Ascending aorta (tissue), 2 donors: ENCODE data around the gene MAPRE3. TPM values are rescaled to one million over a fixed set of nuclear protein-coding genes. Genes with fewer than 3 reads are reported as not detected.

Experiments
- DNase-seq, 2 donors: peaks; one replicate each; pipeline ENCODE4 v3.0.0-alpha.2; 2019; ENCODE audit warnings: low spot score in 2 of 2
- H3K27ac ChIP-seq, 2 donors: fragments of 200-600 bp; sonication (generic); one replicate each; pipeline ENCODE4 v1.5.1; 2016 to 2017; ENCODE audit warnings: mild to moderate bottlenecking in 1 of 2
- H3K27me3 ChIP-seq: fragments of 200-600 bp; sonication (generic); one replicate; pipeline ENCODE4 v1.5.1; 2017
- H3K36me3 ChIP-seq, 2 donors: fragments of 200-600 bp; sonication (generic); one replicate each; pipeline ENCODE4 v1.5.1; 2016
- H3K4me1 ChIP-seq, 2 donors: fragments of 200-600 bp; sonication (generic); one replicate each; pipeline ENCODE4 v1.5.1; 2016 to 2017; ENCODE audit warnings: mild to moderate bottlenecking in 1 of 2
- H3K4me3 ChIP-seq, 2 donors: fragments of 200-600 bp; sonication (generic); one replicate each; pipeline ENCODE4 v1.5.1; 2016 to 2017; ENCODE audit warnings: mild to moderate bottlenecking in 1 of 2
- H3K9me3 ChIP-seq, 2 donors: fragments of 200-600 bp; sonication (generic); one replicate each; pipeline ENCODE4 v1.5.1; 2016
- CTCF ChIP-seq, 3 experiments: fragments of 200-600 bp in 2 of 3; fragments of 450-650 bp in 1 of 3; sonication (generic) in 2 of 3; IDR thresholded peaks; one replicate each; pipeline ENCODE4 v1.5.1; 2016 to 2019; ENCODE audit warnings: antibody characterized with exemption in 3 of 3, mild to moderate bottlenecking in 1 of 3, moderate library complexity in 1 of 3
- intact Hi-C: fragments of 100-400 bp; cut with DNase I; formaldehyde crosslinking; loops from one replicate; pipeline ENCODE4 v1.15.1; 2023
- total RNA-seq: library from RNA; depleted of rRNA; stranded (reverse); fragments of >200 nt; gene quantifications from one replicate; pipeline ENCODE4 v1.1.0, GENCODE V29; 2016

Gene MAPRE3
- total RNA-seq, 1 donor from 2014 or later = 18.9 TPM

DNA sequence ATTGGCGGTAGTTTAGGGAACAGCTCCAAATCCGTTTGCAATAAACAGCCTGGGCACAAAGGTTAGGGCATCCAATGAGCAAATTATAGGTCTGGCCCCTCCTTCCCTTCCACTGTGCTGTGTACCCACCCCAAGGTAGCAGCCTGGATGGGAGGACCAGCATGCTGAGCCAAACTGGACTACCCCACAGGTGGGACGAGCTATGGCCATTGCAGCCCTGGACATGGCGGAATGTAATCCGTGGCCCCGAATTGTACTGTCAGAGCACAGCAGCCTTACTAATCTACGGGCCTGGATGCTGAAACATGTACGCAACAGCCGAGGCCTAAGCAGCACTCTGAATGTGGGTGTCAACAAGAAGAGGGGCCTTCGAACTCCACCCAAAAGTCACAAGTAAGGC, 87.8 kb downstream of the MAPRE3 start:
- peaks cover 39 to 66% of the 10 kb centered on the region in 2 donors for H3K36me3 ChIP-seq
- DNase-seq = no peak
- no peaks in the 10 kb centered on the region for H3K27me3 ChIP-seq
- H3K27ac ChIP-seq = no peak overlapping the region
- intact Hi-C loops = no loop called here
- no peaks in the 10 kb centered on the region for H3K4me1 ChIP-seq
- H3K9me3 ChIP-seq = no peaks in the 10 kb centered on the region
- no peak for TF ChIP-seq CTCF (IDR thresholded peaks at IDR 0.05)
- H3K4me3 ChIP-seq = no peak overlapping the region

- no peak for TF ChIP-seq CTCF (IDR thresholded peaks at IDR 0.05)
- Histone ChIP-seq H3K4me1 (no peaks in the 10 kb centered on the region), H3K36me3 (peaks cover 39 to 60% of the 10 kb centered on the region in 2 donors), H3K4me3 (no peak overlapping the region), H3K27ac (no peak overlapping the region), H3K9me3 (no peaks in the 10 kb centered on the region), H3K27me3 (no peaks in the 10 kb centered on the region)
- intact Hi-C loops = no loop called here
- DNase-seq = no peak
Measured at GRCh38 chr2:27059141-27059820, 88.8 kb downstream of the MAPRE3 start.

DNA sequence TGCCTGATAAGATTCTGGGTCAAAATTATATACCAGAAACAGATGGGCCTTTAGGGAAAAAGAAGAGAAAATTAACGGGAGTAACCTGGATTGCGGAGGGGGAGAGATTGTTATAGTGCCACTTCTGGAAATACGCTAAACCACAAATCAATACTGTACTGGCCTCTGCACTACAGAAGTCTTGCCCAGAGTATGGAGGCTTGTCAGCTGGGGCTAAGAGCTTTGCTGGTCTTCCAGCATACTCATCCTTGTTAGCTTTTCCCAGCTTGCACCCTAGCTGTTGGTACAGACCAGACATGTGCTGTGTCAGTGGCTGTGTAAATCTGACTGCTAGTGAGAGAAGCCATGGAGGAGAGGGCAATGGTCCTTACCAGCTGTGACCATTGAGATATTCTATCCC, 89.9 kb downstream of the MAPRE3 start:
- H3K4me1 ChIP-seq = no peaks in the 10 kb centered on the region
- H3K4me3 ChIP-seq = no peak overlapping the region
- TF ChIP-seq CTCF (IDR thresholded peaks at IDR 0.05) = no peak
- no peaks in the 10 kb centered on the region for H3K9me3 ChIP-seq
- intact Hi-C loops = no loop called here
- peaks cover 30 to 56% of the 10 kb centered on the region in 2 donors for H3K36me3 ChIP-seq
- H3K27ac ChIP-seq = no peak overlapping the region
- H3K27me3 ChIP-seq = no peaks in the 10 kb centered on the region
- no peak for DNase-seq

GRCh38 chr2:27065128-27065527, 94.7 kb downstream of the MAPRE3 start:
- Histone ChIP-seq H3K27ac (no peak overlapping the region), H3K4me3 (no peak overlapping the region), H3K9me3 (no peaks in the 10 kb centered on the region), H3K4me1 (peaks cover 2 to 17% of the 10 kb centered on the region in 2 donors), H3K27me3 (no peaks in the 10 kb centered on the region), H3K36me3 (peaks cover 0 to 57% of the 10 kb centered on the region in 2 donors)
- intact Hi-C loops = no loop called here
- no peak for TF ChIP-seq CTCF (IDR thresholded peaks at IDR 0.05)
- no peak for DNase-seq

DNA sequence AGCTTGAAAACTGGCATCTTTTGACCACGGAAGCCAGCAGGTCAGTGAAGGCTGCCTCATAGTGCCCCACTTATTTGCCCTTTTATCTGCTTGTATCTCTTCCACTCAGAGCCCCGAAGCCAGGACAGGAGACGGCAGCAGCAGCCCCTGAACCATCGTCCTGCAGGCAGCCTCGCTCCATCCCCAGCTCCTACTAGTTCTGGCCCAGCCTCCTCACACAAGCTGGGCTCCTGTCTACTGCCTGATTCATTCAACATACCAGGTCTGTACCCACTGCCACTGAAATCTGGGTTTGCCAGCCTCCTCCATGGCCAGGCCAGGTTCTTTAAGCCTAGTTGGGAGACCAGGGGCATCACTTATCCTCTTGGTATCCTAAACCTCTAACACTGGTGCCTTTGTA, 96.9 kb downstream of the MAPRE3 start:
- peaks cover 0 to 47% of the 10 kb centered on the region in 2 donors for H3K36me3 ChIP-seq
- H3K4me3 ChIP-seq = no peak overlapping the region
- DNase-seq = no peak
- H3K9me3 ChIP-seq = no peaks in the 10 kb centered on the region
- intact Hi-C loops = no loop called here
- no peak overlapping the region for H3K27ac ChIP-seq
- no peak for TF ChIP-seq CTCF (IDR thresholded peaks at IDR 0.05)
- no peaks in the 10 kb centered on the region for H3K27me3 ChIP-seq
- peaks cover 8 to 23% of the 10 kb centered on the region in 2 donors for H3K4me1 ChIP-seq
